Stimulated activated CD4-positive, alpha-beta T cell treated with anti-CD3 and anti-CD28 coated beads, Interleukin-1b, Interleukin-23, amount 100 ng/mL, for 48 hours (primary cell): ENCODE data around the gene REC8.

Source experiments
- DNase-seq: peaks from one replicate; pipeline ENCODE4 v3.0.0-alpha.2; 2020

Gene REC8

GRCh38 chr14:24171422-24172260, at the start of gene REC8:
Gene REC8 (plus strand): TSS chr14:24172080. CDS start chr14:24172553, 473 bp downstream.
- peak; percentile 80 for DNase-seq

DNA sequence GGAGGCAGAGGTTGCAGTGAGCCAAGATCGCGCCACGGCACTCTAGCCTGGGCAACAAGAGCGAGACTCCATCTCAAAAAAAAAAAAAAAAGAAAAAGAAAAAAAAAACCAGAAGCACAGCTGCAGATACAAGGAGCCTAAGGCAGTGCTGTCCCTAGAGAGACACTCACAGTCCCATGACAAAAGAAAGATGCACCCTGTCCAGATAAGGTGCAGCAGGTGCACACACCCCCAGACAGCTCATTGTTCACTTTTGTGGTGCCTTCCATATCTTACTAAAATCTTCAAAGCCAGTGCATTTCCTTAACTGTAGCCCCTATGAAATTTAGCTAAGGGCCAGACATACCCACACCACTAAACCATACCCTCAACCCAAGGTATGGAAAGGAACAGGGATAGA, 49.5 kb upstream of the REC8 start:
- DNase-seq, result no peak

DNA sequence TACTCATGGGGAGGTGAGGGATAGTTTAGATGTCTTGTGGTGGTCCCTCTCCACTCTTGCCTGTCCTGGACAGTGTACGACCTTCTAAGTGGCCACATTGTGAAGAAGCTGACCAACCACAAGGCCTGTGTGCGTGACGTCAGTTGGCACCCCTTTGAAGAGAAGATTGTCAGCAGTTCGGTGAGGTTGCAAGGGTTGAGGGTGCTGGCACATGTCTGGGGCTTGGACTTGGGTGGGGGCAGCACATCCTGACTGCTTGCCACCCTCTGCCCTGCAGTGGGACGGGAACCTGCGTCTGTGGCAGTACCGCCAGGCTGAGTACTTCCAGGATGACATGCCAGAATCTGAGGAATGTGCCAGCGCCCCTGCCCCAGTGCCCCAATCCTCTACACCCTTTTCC, 49.0 kb upstream of the REC8 start:
- no peak for DNase-seq

DNA sequence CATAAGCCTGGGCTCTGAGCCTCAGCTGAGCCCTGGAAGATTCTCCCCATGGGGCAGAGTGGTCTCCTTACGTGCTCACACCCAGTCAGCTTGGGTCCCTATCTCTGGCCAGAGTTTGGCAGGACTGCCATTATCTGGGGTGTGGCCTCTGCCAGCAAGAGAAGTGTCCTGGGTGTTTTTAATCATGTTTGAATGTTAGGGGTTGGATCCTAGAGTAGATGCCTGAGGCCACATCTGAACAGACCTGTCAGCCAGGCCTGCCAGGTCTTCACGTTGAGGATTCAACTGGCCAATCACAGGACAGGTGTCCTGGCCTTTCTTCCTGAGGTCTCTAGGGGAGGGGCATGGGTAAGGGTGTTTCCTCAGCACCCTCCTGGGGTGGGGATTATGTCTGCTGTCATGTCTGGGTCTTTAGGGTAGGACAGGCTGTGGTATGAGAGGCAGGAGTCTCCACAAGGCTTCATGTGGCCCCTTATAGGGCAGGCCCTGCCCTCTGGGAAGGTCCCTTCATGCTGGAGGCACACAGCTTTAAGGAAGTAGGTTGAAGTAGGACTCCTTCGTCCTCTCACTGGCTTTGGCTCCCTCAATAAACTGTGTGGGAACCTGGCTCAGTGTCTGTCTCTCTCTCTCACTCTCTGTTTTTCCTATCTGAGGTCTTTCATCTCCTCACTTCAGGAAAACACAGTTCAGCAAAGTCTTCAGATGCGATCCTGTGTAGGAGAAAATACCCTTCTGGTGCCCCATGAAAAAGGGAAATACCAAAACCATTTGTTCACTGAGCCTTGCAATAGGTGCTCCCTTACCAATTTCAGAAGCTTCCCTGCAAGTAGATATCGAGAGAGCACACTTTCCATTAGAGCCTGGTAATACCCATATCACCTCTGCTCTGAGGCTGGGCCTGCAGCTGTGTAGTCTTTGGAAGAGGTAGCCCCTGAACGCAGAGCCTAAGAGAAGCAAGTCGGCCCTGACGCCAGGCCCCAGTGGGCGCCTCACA, 48.2 kb upstream of the REC8 start:
- DNase-seq, result no peak

DNA sequence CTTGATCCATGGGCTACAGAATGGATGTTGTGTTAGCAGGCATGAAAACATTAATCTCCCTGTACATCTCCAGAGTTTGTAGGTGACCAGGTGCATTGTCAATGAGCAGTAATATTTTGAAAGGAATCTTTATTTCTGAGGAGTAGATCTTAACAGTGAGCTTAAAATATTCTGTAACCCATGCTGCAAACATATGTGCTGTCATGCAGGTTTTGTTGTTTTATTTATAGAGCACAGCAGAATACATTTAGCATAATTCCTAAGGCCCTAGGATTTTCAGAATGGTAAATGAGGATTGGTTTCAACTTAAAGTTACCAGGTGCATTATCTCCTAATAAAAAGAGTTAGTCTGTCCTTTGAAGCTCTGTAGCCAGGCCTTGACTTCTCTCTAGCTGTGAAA, 44.9 kb upstream of the REC8 start:
- DNase-seq, result no peak

GRCh38 chr14:24127673-24128072, 44.2 kb upstream of the REC8 start:
- DNase-seq, result no peak

- no peak for DNase-seq
Observed at GRCh38 chr14:24129410-24129998, 42.4 kb upstream of the REC8 start.

DNA sequence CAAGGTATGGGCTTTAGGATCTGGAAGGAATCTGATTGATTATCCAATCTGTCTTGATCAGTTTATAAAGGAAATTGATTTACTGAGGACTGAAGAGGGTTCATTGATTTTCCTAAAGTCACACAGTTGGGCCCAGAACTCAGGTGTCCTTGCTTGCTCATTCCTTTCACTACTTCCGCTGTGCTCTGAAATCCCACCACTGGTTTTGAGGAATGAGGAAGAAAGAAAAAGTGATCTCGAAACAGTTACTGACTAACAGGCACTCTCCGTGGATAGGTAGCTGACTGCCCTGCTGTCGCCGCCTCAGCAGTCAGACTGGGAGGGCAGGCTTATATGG, 41.5 kb upstream of the REC8 start, which contains the start of gene FITM1:
Gene FITM1, plus strand, starts transcription at position 280 of the 337 bp plus-strand sequence. CDS start 905 bp downstream, outside the sequence.
- no peak for DNase-seq

GRCh38 chr14:24130717-24131548, 40.9 kb upstream of the REC8 start:
- no peak for DNase-seq

- no peak for DNase-seq
Observed at GRCh38 chr14:24131549-24131966, 40.3 kb upstream of the REC8 start.

- DNase-seq, result peak; percentile 32
Observed at GRCh38 chr14:24132061-24132685, 39.7 kb upstream of the REC8 start.

DNA sequence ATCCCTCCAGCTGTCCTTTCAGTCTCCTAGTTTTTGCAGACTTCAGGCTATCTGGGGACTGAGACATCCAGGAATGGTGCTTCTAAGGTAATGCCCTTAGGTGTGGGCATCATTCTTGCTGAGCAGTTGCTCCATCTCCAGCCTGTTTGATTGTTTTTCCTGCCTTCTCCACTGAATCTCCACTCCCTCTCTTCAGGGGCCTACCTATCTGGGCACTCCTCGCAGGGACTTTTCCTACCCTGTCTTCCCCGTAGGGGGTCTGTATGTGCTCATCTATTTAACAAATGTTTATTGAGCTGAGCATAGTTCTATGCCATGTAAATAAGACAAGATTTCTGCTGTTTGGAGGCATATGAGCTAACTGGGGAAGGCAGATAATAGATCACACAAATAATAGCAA, 38.9 kb upstream of the REC8 start:
- DNase-seq, result no peak

GRCh38 chr14:24133735-24134134, 38.1 kb upstream of the REC8 start:
- no peak for DNase-seq

DNA sequence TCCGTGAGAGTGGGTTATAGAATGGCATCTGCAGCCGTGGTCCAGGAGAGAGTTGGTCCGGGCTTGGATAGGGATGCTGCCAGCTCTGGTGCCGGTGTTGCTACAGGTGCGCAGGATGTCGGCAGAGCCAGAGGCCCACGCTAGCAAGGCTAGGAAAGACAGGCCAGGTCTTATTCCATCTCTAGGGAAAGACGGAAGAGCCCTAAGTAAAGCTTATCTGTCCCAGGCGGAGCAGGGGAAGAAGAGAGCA, 36.4 kb upstream of the REC8 start:
- no peak for DNase-seq

DNA sequence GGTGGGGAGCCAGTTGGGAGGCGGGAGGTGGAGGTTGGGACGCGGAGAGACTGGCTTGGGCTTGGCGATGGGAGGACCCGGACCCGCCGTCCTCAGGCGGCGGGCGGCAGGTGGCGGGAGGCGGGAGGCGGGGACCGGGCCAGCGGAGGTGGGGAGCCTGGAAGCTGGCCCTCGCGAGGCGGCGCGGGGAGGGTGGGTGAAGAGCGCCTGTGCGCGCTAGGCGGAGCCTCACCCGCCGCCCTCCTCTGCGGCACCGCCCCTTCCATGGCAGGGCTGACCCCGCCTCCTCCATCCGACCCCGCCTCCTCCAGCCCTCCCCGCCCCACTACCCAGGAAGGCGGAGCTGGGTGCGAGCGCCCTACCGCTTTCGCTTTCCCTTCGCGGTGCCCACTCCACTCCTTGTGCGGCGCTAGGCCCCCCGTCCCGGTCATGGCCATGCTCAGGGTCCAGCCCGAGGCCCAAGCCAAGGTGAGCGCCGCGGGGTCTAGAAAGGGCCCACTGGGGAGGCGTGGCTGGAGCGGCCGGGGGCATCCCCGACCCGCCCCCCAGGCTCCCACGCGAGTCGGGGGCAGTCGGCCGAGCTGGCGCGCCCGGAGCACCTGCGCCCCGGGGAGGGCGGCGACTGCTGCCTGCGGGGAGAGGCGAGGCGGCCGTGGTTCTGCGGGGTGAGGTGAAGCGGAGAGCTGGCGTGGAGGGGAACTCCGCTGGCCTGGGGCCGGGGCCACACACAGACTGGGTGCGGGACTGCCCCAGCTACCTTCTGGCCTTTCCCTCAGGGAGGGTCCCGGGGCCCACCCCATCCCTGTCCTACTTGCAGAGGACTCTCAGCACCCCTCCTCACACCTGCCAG, 35.8 kb upstream of the REC8 start, which contains the start of gene PSME1:
Gene PSME1, plus strand, starts transcription at position 361 of the 850 bp plus-strand sequence. Its CDS starts 69 bp downstream, at position 430.
- DNase-seq, result peak; percentile 94

GRCh38 chr14:24136684-24137528, 35.0 kb upstream of the REC8 start:
- DNase-seq, result no peak

- DNase-seq, result no peak
Observed at GRCh38 chr14:24137529-24138395, 34.1 kb upstream of the REC8 start.

- no peak for DNase-seq
Observed at GRCh38 chr14:24138396-24139271, 33.2 kb upstream of the REC8 start.
